ENCODE data around the gene NELFA.

Gene NELFA

GRCh38 chr4:1973661-1974060, 35.1 kb downstream of the NELFA start:
- no peak overlapping the region for H3K4me3 ChIP-seq (ENCODE audit: low read length)
- no peak for TF ChIP-seq CTCF (IDR thresholded peaks at IDR 0.05; ENCODE audit: insufficient read depth, low read depth, low read length, missing control alignments)

GRCh38 chr4:1973218-1973617, 35.6 kb downstream of the NELFA start:
- TF ChIP-seq CTCF (IDR thresholded peaks at IDR 0.05; ENCODE audit: insufficient read depth, low read depth, low read length, missing control alignments): no peak
- H3K4me3 ChIP-seq (ENCODE audit: low read length): no peak overlapping the region
- no peak for DNase-seq (ENCODE audit: low read depth)

More at GRCh38 chr4:1973661-1974060, 35.1 kb downstream of the NELFA start:
- no peak for DNase-seq (ENCODE audit: low read depth)

GRCh38 chr4:1972414-1972813, 36.4 kb downstream of the NELFA start:
- no peak for TF ChIP-seq CTCF (IDR thresholded peaks at IDR 0.05; ENCODE audit: insufficient read depth, low read depth, low read length, missing control alignments)
- DNase-seq (ENCODE audit: low read depth): no peak

GRCh38 chr4:1971456-1972200, 37.1 kb downstream of the NELFA start:
- no peak for TF ChIP-seq CTCF (IDR thresholded peaks at IDR 0.05; ENCODE audit: insufficient read depth, low read depth, low read length, missing control alignments)
- no peak overlapping the region for H3K4me3 ChIP-seq (ENCODE audit: low read length)
- DNase-seq (ENCODE audit: low read depth): no peak

More at GRCh38 chr4:1972414-1972813, 36.4 kb downstream of the NELFA start:
- H3K4me3 ChIP-seq (ENCODE audit: low read length): no peak overlapping the region

- TF ChIP-seq CTCF (IDR thresholded peaks at IDR 0.05; ENCODE audit: insufficient read depth, low read depth, low read length, missing control alignments): no peak
These were observed 37.8 kb downstream of the NELFA start for GRCh38 chr4:1970926-1971325.

GRCh38 chr4:1969928-1970723, 38.6 kb downstream of the NELFA start:
- no peak for TF ChIP-seq CTCF (IDR thresholded peaks at IDR 0.05; ENCODE audit: insufficient read depth, low read depth, low read length, missing control alignments)
- no peak overlapping the region for H3K4me3 ChIP-seq (ENCODE audit: low read length)
- DNase-seq (ENCODE audit: low read depth): no peak

More at GRCh38 chr4:1970926-1971325, 37.8 kb downstream of the NELFA start:
- DNase-seq (ENCODE audit: low read depth): no peak
- no peak overlapping the region for H3K4me3 ChIP-seq (ENCODE audit: low read length)

All from epithelial cell of esophagus (primary cell).